GM18502 (cell line): Measurements from ENCODE around the gene PNMA8C.
"Not testable (repeated sequence)": the region's sequence is repeated elsewhere in the genome, so short reads cannot be mapped to it uniquely, and the experiment has no call there.

Experiments
- ATAC-seq: cut with Tn5 transposase; IDR thresholded peaks from one replicate; pipeline ENCODE4 v1.9.1; 2021; ENCODE audit warnings: mild to moderate bottlenecking; ENCODE audit not compliant: unreplicated experiment, poor library complexity

PNMA8C gene

DNA sequence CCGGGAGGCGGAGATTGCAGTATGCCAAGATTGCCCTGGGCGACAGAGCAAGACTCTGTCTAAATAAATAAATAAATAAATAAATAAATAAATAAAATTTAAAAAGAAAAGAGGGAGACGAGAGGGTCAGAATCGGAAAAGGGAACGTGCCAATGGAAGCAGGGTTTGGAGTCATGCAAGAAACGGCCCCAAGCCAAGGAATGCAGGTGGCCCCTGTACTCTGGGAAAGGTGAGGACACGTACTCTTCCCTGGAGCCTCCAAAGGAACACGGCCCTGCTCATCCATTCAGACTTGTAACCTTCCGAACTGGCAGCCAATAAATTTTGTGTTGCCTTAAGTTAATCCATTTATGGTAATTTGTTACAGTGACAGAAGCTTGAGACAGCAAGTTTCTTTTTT is 19.9 kb upstream of the PNMA8C start:
- no peak for ATAC-seq

GRCh38 chr19:46447824-46448223 is 19.1 kb upstream of the PNMA8C start:
- no peak for ATAC-seq

GRCh38 chr19:46447006-46447405 is 18.3 kb upstream of the PNMA8C start:
- ATAC-seq = no peak

- no peak for ATAC-seq
Observed at GRCh38 chr19:46446021-46446420, 17.3 kb upstream of the PNMA8C start.

- no peak for ATAC-seq
Observed at GRCh38 chr19:46442808-46443450, 14.2 kb upstream of the PNMA8C start.

GRCh38 chr19:46441866-46442265 is 13.1 kb upstream of the PNMA8C start:
- ATAC-seq = no peak

GRCh38 chr19:46435689-46436088 is 7.0 kb upstream of the PNMA8C start:
- not testable (repeated sequence) for ATAC-seq

DNA sequence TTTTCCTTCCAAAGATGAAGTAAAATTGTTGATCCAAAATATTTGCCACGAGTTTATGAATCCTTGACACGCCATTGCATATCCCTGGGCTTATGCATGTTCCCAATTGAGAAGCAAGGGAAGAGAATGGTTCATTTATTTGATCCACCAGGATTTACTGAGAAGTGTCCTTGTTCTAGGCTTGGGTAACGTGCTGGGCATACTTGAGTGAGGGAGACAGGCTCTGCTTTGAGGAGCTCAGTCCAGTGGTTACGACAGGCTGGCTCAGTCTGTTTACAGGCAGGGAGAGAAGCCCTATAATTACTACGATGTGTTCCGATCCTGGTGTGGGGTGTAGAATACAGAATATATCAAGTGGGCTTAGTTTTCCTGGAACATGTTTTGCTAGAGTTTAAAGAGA is 6.3 kb upstream of the PNMA8C start:
- no peak for ATAC-seq

GRCh38 chr19:46433470-46433869 is 4.7 kb upstream of the PNMA8C start:
- ATAC-seq = not testable (repeated sequence)

DNA sequence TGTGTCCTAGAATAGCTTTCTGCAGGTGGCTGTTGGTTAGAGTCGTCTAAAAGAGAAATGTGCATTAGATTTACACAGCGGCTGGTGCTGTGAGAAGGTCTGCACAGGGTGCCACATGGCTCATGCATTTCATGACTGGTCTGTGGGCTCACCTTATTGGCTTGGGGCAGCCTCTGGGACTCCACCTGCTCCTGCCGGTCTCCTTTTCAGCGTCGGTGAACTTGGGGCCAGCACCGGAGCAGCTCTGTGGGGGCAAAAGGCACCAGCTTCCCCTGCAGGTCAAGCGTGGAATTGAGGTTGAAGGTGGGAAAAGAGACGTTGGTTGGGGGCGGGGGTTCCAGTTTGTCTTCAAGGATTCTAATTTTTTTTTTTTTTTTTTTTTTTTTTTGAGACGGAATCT is 3.1 kb upstream of the PNMA8C start:
- ATAC-seq = no peak

DNA sequence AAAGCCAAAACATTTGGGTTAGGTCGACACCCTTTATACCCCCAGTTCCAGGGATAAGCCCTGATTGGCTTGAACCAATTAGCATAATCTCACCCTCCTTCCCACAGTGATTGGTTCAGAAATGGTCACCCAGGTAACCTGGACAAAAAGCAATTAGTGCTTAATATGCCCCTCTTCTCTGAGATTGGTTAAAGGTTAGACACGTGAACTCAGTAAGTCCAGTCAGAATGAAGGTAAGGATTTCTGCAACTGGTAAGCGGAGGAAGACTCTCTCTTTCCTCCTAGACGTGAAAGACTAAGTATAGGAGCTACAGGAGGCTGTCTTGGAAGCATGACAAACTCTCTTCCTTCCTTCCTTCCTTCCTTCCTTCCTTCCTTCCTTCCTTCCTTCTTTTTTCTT is 1.3 kb upstream of the PNMA8C start:
- no peak for ATAC-seq

DNA sequence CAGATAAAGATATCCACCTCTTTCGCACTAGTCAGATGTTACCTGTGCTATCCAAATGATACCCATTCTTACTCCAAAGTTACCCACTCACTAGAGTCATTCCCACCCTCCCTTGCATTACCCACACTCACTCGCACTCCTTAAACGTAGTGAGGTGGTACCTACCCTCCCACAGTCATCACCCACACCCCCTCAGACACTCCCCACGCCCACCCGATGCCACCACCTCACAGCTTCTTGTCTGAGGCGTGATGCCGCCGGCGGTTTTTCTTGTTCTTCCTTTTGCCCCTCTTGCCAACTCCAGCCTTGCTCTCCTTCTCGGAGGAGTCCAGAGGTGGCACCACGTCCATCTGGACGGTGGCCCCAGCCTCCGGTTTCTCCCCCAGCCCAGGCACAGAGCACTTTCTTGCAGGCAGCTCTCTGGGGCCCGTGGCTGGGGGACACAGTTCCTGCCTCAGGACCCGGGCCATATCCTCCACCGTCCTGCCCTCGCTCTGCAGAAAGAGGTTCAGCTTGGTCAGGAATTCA is 1.2 kb downstream of the PNMA8C start:
- no peak for ATAC-seq

DNA sequence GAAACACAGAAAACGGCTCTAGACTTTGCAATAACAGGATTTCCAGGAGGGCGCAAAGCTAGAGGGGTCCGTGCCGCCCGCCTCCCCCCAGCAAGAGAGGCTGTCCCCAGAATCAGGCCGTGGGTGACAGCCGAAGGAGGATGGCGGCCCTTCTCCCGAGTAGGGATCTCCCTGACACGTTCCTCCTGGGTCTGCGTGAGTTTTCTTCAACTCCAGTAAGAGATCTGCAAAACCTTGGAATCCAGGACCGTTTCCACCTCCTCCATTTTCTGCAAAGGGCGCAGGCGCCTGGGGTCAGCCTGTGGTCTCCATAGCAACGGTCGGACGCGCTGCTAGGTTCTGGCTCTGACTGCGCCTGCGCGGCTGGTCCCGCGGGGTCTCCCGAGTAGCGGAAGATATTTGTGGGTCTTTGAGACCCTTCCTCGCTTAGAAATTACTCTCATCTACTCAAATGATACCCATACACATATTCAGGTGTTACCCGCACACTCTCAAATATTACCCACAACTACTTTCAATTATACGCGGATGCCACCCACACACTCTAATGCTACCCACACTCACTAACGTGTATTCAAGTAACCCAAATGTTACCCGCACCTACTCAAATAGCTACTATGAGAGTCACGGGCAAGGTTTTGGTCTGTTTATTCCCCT is 2.1 kb downstream of the PNMA8C start:
- no peak for ATAC-seq

GRCh38 chr19:46426035-46426505 is 2.7 kb downstream of the PNMA8C start:
- no peak for ATAC-seq

DNA sequence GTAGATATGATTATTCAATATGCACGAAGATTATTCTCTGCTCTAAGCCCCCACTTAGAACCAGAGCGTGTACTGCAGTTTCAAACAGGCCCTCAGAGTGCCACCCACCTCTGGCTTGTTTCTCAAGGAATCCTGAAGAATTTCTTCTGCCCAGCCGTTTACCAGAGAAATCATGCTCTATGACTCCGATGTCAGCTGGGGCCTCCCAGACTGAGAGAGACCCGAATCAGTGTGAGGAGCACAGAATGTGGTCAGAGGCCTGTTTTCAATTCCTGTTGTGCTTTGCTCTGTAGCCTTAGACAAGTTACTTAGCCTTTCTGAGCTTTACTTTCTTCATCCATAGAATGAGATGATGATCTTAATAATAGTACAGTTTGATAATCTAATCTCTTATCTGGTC is 5.5 kb downstream of the PNMA8C start:
- no peak for ATAC-seq

GRCh38 chr19:46422344-46422743 is 6.4 kb downstream of the PNMA8C start:
- no peak for ATAC-seq

DNA sequence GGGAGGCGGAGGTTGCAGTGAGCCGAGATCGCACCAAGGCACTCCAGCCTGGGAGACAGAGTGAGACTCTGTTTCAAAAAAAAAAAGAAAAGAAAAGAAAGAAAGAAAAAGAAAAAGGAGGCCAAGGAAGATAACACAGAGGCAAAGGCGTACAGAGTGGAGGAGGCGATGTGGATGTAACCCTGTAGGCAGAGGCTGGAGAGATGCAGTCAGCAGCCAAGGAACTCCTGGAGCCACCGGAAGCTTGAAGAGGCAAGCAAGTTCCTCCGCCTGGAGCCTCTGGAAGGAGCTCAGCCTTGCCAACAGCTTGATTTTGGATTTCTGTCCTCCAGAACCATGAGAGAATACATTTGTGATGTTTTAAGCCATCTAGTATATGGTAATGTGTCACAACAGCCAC is 8.7 kb downstream of the PNMA8C start:
- ATAC-seq = no peak

DNA sequence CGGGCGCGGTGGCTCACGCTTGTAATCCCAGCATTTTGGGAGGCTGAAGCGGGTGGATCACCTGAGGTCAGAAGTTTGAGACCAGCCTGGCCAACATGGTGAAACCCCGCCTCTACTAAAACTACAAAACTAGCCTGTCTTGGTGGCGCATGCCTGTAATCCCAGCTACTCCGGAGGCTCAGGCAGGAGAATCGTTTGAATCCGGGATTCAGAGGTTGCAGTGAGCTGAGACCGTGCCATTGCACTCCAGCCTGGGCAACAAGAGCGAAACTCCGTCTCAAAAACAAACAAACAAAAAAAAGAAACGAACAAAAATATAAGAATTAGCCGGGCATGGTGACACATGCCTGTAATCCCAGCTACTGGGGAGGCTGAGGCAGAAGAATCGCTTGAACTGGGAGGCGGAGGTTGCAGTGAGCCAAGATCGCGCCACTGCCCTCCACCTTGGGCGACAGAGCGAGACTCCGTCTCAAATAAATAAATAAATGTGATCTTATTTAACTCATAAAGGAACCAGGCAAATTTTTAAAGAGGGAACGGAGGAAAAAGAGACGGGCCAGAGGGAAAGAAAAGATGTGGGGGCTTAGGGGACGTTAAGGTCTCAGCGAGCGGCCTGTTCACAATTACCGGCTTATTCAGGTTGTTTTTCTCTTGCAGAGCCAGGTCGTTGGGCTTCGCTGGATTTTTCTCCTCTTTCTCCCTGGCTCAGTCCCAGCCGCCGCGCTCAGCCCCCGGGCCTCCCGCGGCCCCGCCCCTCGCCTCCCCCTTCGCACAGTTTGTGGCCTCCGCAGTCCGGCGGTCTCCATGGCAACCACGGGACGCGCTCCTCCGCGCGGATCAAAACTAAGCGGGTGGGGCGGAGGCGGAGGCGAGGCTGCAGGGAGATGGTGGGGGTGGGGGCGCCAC is 12.7 kb downstream of the PNMA8C start:
- ATAC-seq = not testable (repeated sequence)

DNA sequence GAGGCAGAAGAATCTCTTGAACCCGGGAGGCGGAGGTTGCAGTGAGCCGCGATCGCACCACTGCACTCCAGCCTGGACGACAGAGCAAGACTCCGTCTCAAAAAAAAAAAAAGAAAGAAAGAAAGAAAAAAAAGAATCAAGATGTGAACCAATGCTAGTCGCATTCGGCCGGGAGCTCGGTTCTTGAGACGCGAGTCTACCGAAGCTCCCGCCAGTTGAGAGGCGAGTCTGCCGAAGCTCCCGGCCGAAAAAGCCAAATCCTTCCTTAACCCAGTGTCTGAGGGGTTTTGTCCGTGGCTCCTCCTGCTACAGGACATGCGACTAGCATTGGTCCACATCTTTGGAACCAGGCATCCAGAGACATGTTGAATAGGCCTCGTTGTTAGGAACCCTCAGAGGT is 13.8 kb downstream of the PNMA8C start:
- ATAC-seq = not testable (repeated sequence)

- no peak for ATAC-seq
Observed at GRCh38 chr19:46413262-46414031, 15.3 kb downstream of the PNMA8C start, which contains the start of gene CCDC8. Gene CCDC8, minus strand, starts transcription at chr19:46413564. Its CDS starts 754 bp downstream, at chr19:46412810.
